ENCODE measurements around the gene IGSF23. TPM values are rescaled to one million over a fixed set of nuclear protein-coding genes. Genes with fewer than 3 reads are reported as not detected.

The IGSF23 gene
- total and polyA plus RNA-seq, 2 of the 13 experiments (the other 11 are each of a cell fraction or from before 2014, with no cell fraction given): 2.3 to 8.8 TPM

- Histone ChIP-seq H2AFZ (ENCODE audit: low read length) (no peak overlapping the region), H3K9ac (ENCODE audit: insufficient read depth, low read depth, low read length) (no peak overlapping the region), H3K79me2 (ENCODE audit: insufficient read depth, low read length) (peaks cover 22% of the 10 kb centered on the region), H3K4me3 (replicated peaks in 1 of 3; ENCODE audit: insufficient read depth in 1 of 3, low read depth in 2 of 3, low read length in 3 of 3) (no peak overlapping the region), H3K9me3 (ENCODE audit: low read length) (no peaks in the 10 kb centered on the region), H3K4me1 (ENCODE audit: insufficient read depth, low read length) (peaks cover 74% of the 10 kb centered on the region), H3K27me3 (ENCODE audit: control insufficient read depth in 1 of 2, insufficient read depth in 2 of 2, low read length in 2 of 2) (no peaks in the 10 kb centered on the region; a peak in 1 of 5 replicates), H4K20me1 (ENCODE audit: insufficient read depth, low read length) (peaks cover 10% of the 10 kb centered on the region), H3K4me2 (ENCODE audit: low read depth, low read length) (no peak overlapping the region), H3K36me3 (replicated peaks in 1 of 2; ENCODE audit: control insufficient read depth in 1 of 2, insufficient read depth in 2 of 2, low read length in 2 of 2) (peaks cover 0 to 9% of the 10 kb centered on the region in 2 experiments; a peak in 2 of 5 replicates), H3K27ac (ENCODE audit: extremely low read length, insufficient read depth, low read length) (no peak overlapping the region)
- ChIA-PET CTCF (ENCODE audit: low intra/inter-chr PET ratio, low total read pairs) (no interaction called here), POLR2A (interaction anchor here (0.7 to 2.9 kb wide), 3 partner anchors 16 to 32 kb away, joined by 3 to 36 read pairs (median 12); partner anchors contain the start of gene IGSF23)
- DNase-seq (ENCODE audit: low spot score) (no peak), FAIRE-seq (no peak), ATAC-seq (no peak)
- in situ Hi-C loops (cut with HindIII; ENCODE audit: extremely low pct_ligation_motif_present, low pct_unique_long_range_greater_than_20kb) (no loop called here), intact Hi-C loops (cut with micrococcal nuclease; ENCODE audit: unreplicated experiment) (no loop called here)
- TF ChIP-seq GZF1 (CRISPR knock-in tag; IDR thresholded peaks at IDR 0.05): no peak
- TF ChIP-seq XBP1 (CRISPR knock-in tag; IDR thresholded peaks at IDR 0.05): no peak
- no peak for TF ChIP-seq POGZ (CRISPR knock-in tag; IDR thresholded peaks at IDR 0.05)
- no peak for TF ChIP-seq ZBTB26 (CRISPR knock-in tag; IDR thresholded peaks at IDR 0.05; ENCODE audit: borderline replicate concordance)
- TF ChIP-seq BRD4 (CRISPR knock-in tag; IDR thresholded peaks at IDR 0.05): no peak
- no peak for TF ChIP-seq FOSL1 (CRISPR knock-in tag; IDR thresholded peaks at IDR 0.05; ENCODE audit: borderline replicate concordance)
- no peak for TF ChIP-seq ZNF713 (CRISPR knock-in tag; IDR thresholded peaks at IDR 0.05)
- no peak for TF ChIP-seq ZNF256 (CRISPR knock-in tag; conservative IDR thresholded peaks at IDR 0.05)
- no peak for TF ChIP-seq TAF1 (CRISPR knock-in tag; IDR thresholded peaks at IDR 0.05)
- TF ChIP-seq ZNF891 (CRISPR knock-in tag; IDR thresholded peaks at IDR 0.05): no peak
- TF ChIP-seq BRCA1 (CRISPR knock-in tag; IDR thresholded peaks at IDR 0.05): no peak
- no peak for TF ChIP-seq ZNF383 (CRISPR knock-in tag; IDR thresholded peaks at IDR 0.05; ENCODE audit: borderline replicate concordance)
- no peak for TF ChIP-seq ZNF367 (CRISPR knock-in tag; IDR thresholded peaks at IDR 0.05; ENCODE audit: borderline replicate concordance)
- TF ChIP-seq KDM6A (CRISPR knock-in tag; IDR thresholded peaks at IDR 0.05; ENCODE audit: low read depth): no peak
- no peak for TF ChIP-seq ASH2L (IDR thresholded peaks at IDR 0.05; ENCODE audit: insufficient read length, low read depth, low read length)
- no peak for TF ChIP-seq MYPOP (CRISPR knock-in tag; IDR thresholded peaks at IDR 0.05)
- no TSS peak for BruUV-seq (replicated peaks)
- 85% methylated on average over 1 of the region's 1 CpG for WGBS (ENCODE audit: low lambda C conversion rate)
Measured at GRCh38 chr19:44642377-44642776, 29.0 kb downstream of the IGSF23 start.
